GM10248 (cell line): ENCODE data around the gene C10orf67.
"Not testable (repeated sequence)": the region's sequence is repeated elsewhere in the genome, so short reads cannot be mapped to it uniquely, and the experiment has no call there.

Experiments used
- CTCF ChIA-PET: fragments of 300-600 bp; sonication (Branson Sonifier 250); formaldehyde crosslinking; extraction: SDS; loops from one replicate; lab custom pipeline; 2021; ENCODE audit warnings: antibody characterized with exemption; lab: Yijun Ruan, JAX
- POLR2A ChIA-PET: fragments of 350-650 bp; sonication (Branson Sonifier 250); formaldehyde crosslinking; extraction: SDS; loops from one replicate; lab custom pipeline; 2020; ENCODE audit warnings: antibody characterized with exemption; lab: Yijun Ruan, JAX
- DNase-seq: peaks from one replicate; pipeline ENCODE4 v3.0.0; 2012; ENCODE audit errors: extremely low spot score
- TF ChIP-seq, protein P1 (sequence below): IDR thresholded peaks from 2 replicates; pipeline ENCODE4 v1.5.1; 2012; ENCODE audit warnings: mild to moderate bottlenecking, low read depth; ENCODE audit errors: extremely low read depth, missing control alignments, control extremely low read depth

The C10orf67 gene

DNA sequence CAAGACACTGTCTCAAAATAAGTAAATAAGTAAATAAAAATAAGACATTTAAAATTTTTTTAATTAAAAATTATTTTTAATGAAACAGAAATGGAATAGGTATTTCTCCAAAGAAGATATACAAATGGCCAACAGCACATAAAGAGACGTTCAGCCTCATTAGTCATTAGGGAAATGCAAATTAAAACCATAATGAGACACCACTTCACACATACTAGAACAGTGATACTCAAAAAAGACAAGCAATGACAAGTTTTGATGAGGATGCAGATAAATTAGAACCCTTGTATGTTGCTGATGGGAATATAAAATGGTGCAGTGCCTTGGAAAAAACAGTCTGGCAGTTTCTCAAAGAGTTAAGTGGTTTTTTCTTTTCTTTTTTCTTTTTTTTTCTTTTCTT is 26.5 kb upstream of the C10orf67 start:
- ChIA-PET CTCF (no interaction called here), POLR2A (no interaction called here)
- no peak for DNase-seq
- TF ChIP-seq, protein P1, sequence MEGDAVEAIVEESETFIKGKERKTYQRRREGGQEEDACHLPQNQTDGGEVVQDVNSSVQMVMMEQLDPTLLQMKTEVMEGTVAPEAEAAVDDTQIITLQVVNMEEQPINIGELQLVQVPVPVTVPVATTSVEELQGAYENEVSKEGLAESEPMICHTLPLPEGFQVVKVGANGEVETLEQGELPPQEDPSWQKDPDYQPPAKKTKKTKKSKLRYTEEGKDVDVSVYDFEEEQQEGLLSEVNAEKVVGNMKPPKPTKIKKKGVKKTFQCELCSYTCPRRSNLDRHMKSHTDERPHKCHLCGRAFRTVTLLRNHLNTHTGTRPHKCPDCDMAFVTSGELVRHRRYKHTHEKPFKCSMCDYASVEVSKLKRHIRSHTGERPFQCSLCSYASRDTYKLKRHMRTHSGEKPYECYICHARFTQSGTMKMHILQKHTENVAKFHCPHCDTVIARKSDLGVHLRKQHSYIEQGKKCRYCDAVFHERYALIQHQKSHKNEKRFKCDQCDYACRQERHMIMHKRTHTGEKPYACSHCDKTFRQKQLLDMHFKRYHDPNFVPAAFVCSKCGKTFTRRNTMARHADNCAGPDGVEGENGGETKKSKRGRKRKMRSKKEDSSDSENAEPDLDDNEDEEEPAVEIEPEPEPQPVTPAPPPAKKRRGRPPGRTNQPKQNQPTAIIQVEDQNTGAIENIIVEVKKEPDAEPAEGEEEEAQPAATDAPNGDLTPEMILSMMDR = no peak

GRCh38 chr10:23370106-23370505 is 25.5 kb upstream of the C10orf67 start:
- CTCF ChIA-PET = no interaction called here
- TF ChIP-seq, protein P1 = no peak
- no peak for DNase-seq
- POLR2A ChIA-PET = no interaction called here

GRCh38 chr10:23368816-23369640 is 24.4 kb upstream of the C10orf67 start:
- peak; percentile 40 for DNase-seq
- ChIA-PET POLR2A (no interaction called here), CTCF (no interaction called here)
- TF ChIP-seq, protein P1 = no peak

DNA sequence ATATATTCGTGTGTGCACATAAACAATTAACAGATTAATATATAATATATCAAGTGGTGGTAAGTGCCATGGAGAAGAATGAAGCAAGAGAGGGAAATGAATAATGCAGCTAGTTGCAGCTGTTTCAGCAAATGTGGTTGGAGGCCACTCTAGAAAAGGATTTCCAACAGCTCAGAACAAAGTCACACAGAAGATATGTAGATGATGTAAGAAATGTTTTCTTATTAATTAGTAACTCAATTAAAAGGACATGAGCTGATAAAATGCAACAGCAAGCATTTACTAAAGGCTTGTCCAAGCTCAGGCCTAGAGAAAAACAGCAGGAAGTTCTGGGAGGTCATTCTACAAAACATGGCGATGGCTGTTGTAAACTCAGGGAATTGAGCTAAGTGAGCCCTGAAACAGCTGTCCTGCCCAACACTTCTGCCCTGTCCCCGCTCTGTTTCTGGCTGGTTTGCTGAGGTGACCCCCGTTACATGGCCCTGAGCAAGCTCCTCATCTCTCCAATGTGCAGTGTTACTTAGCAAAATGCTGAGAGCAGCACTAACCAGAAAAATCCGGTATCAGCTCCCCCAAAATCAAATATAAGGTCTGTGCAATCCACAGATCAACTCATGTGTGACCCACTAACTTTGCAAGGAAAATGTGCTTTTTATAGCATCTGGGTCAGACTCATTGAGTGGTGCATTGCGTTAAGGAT is 23.4 kb upstream of the C10orf67 start:
- CTCF ChIA-PET = interaction anchor here (0.9 to 1.6 kb wide), 2 partner anchors 13 to 14 kb away, joined by 3 to 4 read pairs; no protein-coding TSS in a partner anchor
- TF ChIP-seq, protein P1 = no peak
- no peak for DNase-seq
- POLR2A ChIA-PET = no interaction called here

- CTCF ChIA-PET, DNase-seq, POLR2A ChIA-PET: not testable (repeated sequence)
Observed at GRCh38 chr10:23365417-23366030, 20.9 kb upstream of the C10orf67 start.

DNA sequence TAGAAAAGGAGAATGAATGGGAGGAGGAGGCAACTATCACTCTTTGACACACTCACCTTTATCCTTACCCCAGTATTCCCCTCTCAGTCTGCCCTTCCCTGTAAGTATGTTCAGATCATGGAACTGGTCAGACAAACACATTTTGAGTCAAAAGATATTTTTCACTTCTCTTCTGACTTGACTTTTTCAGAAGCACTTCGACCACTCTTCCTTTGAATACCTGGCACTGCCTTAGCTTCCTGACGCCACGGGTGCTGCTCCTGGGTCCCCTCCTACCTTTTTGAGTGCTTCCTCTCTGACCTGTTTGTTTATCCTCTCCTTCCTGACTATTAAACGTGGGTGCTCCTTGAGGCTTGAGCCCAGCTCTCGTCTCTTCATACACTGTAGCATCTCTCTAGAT is 19.8 kb upstream of the C10orf67 start:
- TF ChIP-seq, protein P1 = no peak
- no peak for DNase-seq
- ChIA-PET POLR2A (no interaction called here), CTCF (interaction anchor here (0.9 to 1.7 kb wide), 2 partner anchors 27 to 206 kb away, joined by 3 to 4 read pairs; no protein-coding TSS in a partner anchor)

- TF ChIP-seq, protein P1 = no peak
- ChIA-PET CTCF (interaction anchor here (1.7 kb wide), 1 partner anchor 27 kb away, joined by 4 read pairs; no protein-coding TSS in a partner anchor), POLR2A (no interaction called here)
- no peak for DNase-seq
Observed at GRCh38 chr10:23363793-23364135, 19.2 kb upstream of the C10orf67 start.
